H1 (cell line): Measurements from ENCODE around the gene KRTAP21-2. TPM values are rescaled to one million over a fixed set of nuclear protein-coding genes. Genes with fewer than 3 reads are reported as not detected.

ENCODE experiments used
- CBX5 ChIP-seq: fragments of 300-800, 300-1000 bp; sonication (generic); IDR thresholded peaks from 2 replicates; pipeline ENCODE4 v1.7.1; 2016; ENCODE audit warnings: antibody characterized with exemption, low read length, low read depth
- CHD2 ChIP-seq: IDR thresholded peaks from 2 replicates; pipeline ENCODE4 v1.6.1; 2012; ENCODE audit warnings: low read length, improper control_type of control experiment
- CHD7 ChIP-seq: fragments of 300-600 bp; sonication (generic); IDR thresholded peaks from 2 replicates; pipeline ENCODE4 v1.7.1; 2012; ENCODE audit warnings: low read length, moderate library complexity, mild to moderate bottlenecking, inconsistent platforms; ENCODE audit not compliant: insufficient replicate concordance
- KDM1A ChIP-seq: fragments of 200-600, 300-600 bp; sonication (generic); IDR thresholded peaks from 2 replicates; pipeline ENCODE4 v1.7.1; 2016; ENCODE audit warnings: mild to moderate bottlenecking, low read length, borderline replicate concordance
- KDM4A ChIP-seq: IDR thresholded peaks from one replicate; pipeline ENCODE4 v1.7.1; 2012; ENCODE audit warnings: low read depth, mild to moderate bottlenecking, moderate library complexity, low read length, inconsistent platforms; ENCODE audit not compliant: severe bottlenecking
- MAFK ChIP-seq: IDR thresholded peaks from 2 replicates; pipeline ENCODE4 v1.6.1; 2012; ENCODE audit warnings: low read depth, mild to moderate bottlenecking, improper control_type of control experiment, low read length
- POLR2AphosphoS5 ChIP-seq: IDR thresholded peaks from 2 replicates; pipeline ENCODE4 v1.6.1; 2011; ENCODE audit warnings: low read depth, low read length
- POU5F1 ChIP-seq: IDR thresholded peaks from 2 replicates; pipeline ENCODE4 v1.6.1; 2011; ENCODE audit warnings: low read depth, mild to moderate bottlenecking, low read length, moderate library complexity
- RAD21 ChIP-seq, 2 experiments: IDR thresholded peaks in 1 of 2; conservative IDR thresholded peaks in 1 of 2; 2 replicates each; pipeline ENCODE4 v1.6.1; 2011; ENCODE audit warnings: low read depth in 2 of 2, low read length in 2 of 2, improper control_type of control experiment in 1 of 2, inconsistent platforms in 1 of 2, mild to moderate bottlenecking in 1 of 2, moderate library complexity in 1 of 2
- SP4 ChIP-seq: IDR thresholded peaks from 2 replicates; pipeline ENCODE4 v1.6.1; 2012; ENCODE audit warnings: low read length, inconsistent platforms
- SUZ12 ChIP-seq: fragments of 200-600 bp; sonication (generic); IDR thresholded peaks from 2 replicates; pipeline ENCODE4 v1.6.1; 2012; ENCODE audit warnings: mild to moderate bottlenecking, inconsistent platforms, low read length, moderate library complexity, mixed read lengths
- TAF7 ChIP-seq: optimal IDR thresholded peaks from 2 replicates; pipeline ENCODE3; 2011; ENCODE audit warnings: low read depth, mild to moderate bottlenecking, inconsistent platforms, low read length, moderate library complexity, borderline replicate concordance
- polyA plus RNA-seq, 7 experiments: library from polyadenylated mRNA; depleted of rRNA in 3 of 7; stranded (reverse) in 5 of 7; unstranded in 2 of 7; fragments of >200 nt in 5 of 7; fragments of 200-250 nt in 2 of 7; gene quantifications; 1 replicate in 5 of 7; 2 replicates in 1 of 7; 4 replicates in 1 of 7; pipeline versions ENCODE4 v1.2.1 to v1.2.3, GENCODE V29; 2011 to 2013; ENCODE audit warnings: missing spikeins in 2 of 7, mixed read lengths in 2 of 7
- total RNA-seq: library from RNA; stranded (reverse); fragmentation: NEBNext Ultra II Directional; extraction: Animal tissue kit (Norgen Biotek cat#: 25700); gene quantifications from 2 replicates; pipeline ENCODE4 v1.2.1, GENCODE V29; 2021

The KRTAP21-2 gene
- total and polyA plus RNA-seq, 2 of the 8 experiments (the other 6 are each of a cell fraction or from before 2014, with no cell fraction given): not detected

DNA sequence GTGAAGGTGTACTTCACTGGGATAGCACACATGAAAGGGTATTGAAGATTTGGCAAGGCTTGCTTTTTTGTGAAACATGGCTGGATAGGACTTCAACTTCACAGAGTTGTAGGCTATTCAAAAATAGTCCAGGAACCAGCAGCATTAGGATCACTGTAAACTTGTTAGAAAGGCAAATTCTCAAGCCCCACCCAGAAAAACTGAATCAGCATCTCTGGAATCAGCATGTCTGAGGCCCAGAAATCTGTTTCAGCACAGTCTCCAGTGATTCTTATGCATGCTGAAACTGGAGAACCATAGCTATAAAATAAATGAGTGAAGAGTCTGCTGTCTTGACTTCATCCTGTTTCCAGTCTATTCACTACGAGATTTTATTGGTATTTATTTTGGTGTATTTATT lies 20.3 kb downstream of the KRTAP21-2 start (continued):
- TF ChIP-seq CHD7 (no peak), CBX5 (no peak), MAFK (no peak), SUZ12 (no peak), RAD21 (IDR thresholded peaks at IDR 0.05 in 1 of 2, conservative IDR thresholded peaks at IDR 0.05 in 1 of 2; ENCODE audit: low read depth in 2 of 2, low read length in 2 of 2) (no peak), TAF7 (no peak), KDM1A (no peak), POLR2AphosphoS5 (no peak), SP4 (no peak), KDM4A (no peak), POU5F1 (no peak), CHD2 (no peak)
